ENCODE measurements around the gene BABAM1. TPM values are rescaled to one million over a fixed set of nuclear protein-coding genes. Genes with fewer than 3 reads are reported as not detected.

BABAM1 gene
- total RNA-seq, 1 donor: 101 TPM

DNA sequence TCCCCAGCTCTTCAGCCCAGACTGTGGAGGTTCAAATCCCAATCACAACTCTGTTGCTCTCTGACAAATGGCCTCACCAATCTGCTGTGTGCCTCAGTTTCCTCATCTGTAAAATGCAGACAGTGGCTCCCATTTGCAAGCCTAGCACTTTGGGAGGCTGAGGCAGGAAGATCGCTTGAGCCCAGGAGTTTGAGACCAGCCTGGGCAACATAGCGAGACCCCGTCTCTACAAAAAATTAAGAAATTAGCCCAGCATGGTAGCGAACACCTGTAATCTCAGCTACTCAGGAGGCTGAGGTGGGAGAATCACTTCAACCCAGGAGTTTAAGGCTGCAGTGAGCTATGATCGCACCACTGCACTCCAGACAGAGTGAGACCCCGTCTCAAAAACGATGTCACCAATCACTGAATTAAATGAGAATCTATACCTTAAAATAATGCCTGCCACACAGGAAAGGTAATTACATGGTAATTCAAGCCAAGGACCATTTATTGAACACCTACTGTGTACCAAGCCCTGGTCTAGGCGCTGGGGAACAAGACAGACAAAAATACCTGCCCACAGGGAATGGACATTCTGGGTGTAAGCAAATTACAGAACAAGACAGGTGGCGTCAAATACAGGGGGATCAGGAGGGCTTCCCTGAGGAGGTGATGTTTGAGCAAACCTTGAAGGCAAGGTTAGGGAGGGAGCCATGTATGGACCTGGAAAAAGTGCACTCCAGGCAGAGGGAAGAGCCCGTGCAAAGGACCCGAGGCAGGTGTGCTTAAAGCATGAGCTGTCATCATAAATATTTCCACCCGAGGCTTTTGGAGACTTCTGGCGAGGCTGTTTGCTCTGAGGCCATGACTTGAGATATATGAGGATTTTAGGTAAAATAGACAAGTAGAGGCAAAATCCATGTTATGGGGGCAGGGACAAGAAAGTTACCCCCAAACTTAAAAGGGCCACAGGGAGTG lies 29.2 kb upstream of the BABAM1 start:
- DNase-seq (ENCODE audit: low read depth): no peak
- H3K4me3 ChIP-seq (ENCODE audit: low read depth, low read length): no peak overlapping the region
- TF ChIP-seq, protein P1, sequence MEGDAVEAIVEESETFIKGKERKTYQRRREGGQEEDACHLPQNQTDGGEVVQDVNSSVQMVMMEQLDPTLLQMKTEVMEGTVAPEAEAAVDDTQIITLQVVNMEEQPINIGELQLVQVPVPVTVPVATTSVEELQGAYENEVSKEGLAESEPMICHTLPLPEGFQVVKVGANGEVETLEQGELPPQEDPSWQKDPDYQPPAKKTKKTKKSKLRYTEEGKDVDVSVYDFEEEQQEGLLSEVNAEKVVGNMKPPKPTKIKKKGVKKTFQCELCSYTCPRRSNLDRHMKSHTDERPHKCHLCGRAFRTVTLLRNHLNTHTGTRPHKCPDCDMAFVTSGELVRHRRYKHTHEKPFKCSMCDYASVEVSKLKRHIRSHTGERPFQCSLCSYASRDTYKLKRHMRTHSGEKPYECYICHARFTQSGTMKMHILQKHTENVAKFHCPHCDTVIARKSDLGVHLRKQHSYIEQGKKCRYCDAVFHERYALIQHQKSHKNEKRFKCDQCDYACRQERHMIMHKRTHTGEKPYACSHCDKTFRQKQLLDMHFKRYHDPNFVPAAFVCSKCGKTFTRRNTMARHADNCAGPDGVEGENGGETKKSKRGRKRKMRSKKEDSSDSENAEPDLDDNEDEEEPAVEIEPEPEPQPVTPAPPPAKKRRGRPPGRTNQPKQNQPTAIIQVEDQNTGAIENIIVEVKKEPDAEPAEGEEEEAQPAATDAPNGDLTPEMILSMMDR (IDR thresholded peaks at IDR 0.05; ENCODE audit: insufficient read depth, low read depth, low read length): no peak

DNA sequence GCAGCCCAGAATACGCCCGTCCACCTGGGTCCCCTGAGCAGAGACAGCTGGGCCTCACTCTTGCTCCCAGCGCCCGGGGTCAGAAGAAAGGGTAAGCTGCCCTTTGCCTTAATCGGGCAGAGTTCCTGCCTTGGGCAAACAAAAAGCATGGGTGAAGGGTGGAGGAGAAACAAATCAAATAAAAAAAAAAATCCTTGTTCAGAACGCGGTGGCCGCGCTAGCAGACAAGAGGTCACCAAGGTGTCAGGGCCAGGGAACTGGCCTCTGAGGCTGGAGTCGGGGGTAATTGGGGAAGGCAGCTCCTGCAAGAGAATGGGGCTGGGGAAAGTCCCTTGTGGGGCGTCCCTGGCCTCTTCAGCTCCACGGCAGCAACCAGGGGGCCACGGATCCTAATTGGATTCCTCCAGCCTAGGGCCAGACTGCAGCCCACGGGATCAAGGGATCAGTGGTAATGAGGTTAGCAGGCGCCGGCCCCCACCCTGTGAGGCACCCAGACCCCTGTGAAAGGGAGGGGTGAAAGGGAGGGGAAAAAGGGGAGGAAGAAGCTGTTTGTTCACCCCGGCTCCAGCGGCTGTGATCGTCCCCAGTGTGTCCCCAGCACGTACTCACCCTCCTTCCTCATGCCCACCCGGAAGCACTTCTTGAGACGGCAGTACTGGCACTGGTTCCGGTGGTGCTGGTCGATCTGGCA lies 27.0 kb upstream of the BABAM1 start:
- DNase-seq (ENCODE audit: low read depth): no peak
- TF ChIP-seq, protein P1 (IDR thresholded peaks at IDR 0.05; ENCODE audit: insufficient read depth, low read depth, low read length): no peak
- no peak overlapping the region for H3K4me3 ChIP-seq (ENCODE audit: low read depth, low read length)

DNA sequence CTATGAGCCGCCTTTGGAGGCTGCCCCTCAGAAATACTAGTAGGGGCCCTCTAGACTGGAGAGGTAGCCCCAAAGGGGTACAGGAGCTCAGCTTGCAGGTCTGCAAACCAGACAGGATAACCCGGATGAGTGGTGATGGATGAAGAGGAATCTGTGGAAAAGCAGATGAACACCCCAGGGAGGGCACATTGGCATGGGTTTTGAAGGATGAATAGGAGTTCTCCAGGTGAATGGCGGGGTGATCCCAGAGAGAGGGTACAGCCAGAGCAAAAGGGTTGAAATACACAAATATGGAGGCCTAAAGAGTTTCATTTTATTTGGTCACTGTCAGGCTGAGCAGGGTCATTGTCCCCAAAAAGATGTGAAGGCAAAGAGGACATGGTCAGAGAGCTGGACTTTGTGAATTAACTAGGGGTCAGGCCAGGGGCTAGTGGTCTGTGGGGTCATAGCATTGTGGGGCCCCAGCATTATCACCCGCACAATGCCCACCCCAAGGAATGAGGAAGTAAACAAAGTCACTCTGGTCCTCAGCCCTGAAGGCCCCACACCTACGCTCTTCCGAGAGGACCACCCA lies 26.3 kb upstream of the BABAM1 start:
- DNase-seq (ENCODE audit: low read depth): no peak
- TF ChIP-seq, protein P1 (IDR thresholded peaks at IDR 0.05; ENCODE audit: insufficient read depth, low read depth, low read length): no peak

GRCh38 chr19:17242431-17243208 lies 24.6 kb upstream of the BABAM1 start:
- TF ChIP-seq, protein P1 (IDR thresholded peaks at IDR 0.05; ENCODE audit: insufficient read depth, low read depth, low read length): no peak
- no peak for DNase-seq (ENCODE audit: low read depth)
- peak overlapping the region; percentile 96 for H3K4me3 ChIP-seq (ENCODE audit: low read depth, low read length)

More for the DNA sequence above, 26.3 kb upstream of the BABAM1 start:
- no peak overlapping the region for H3K4me3 ChIP-seq (ENCODE audit: low read depth, low read length)

- no peak for DNase-seq (ENCODE audit: low read depth)
- TF ChIP-seq, protein P1 (IDR thresholded peaks at IDR 0.05; ENCODE audit: insufficient read depth, low read depth, low read length): no peak
These were observed 23.9 kb upstream of the BABAM1 start for GRCh38 chr19:17243211-17243829.

More at GRCh38 chr19:17243211-17243829, 23.9 kb upstream of the BABAM1 start:
- peak overlapping the region; percentile 96 for H3K4me3 ChIP-seq (ENCODE audit: low read depth, low read length)

All from fibroblast of villous mesenchyme (primary cell).